GM12891 (cell line): ENCODE results near the gene NASP.

Experiments
- PAX5 ChIP-seq: IDR thresholded peaks from 2 replicates; pipeline ENCODE4 v1.6.1; 2011; ENCODE audit warnings: low read length, moderate library complexity, mild to moderate bottlenecking; ENCODE audit not compliant: insufficient read depth, severe bottlenecking
- POLR2A ChIP-seq: IDR thresholded peaks from 2 replicates; pipeline ENCODE4 v1.6.1; 2011; ENCODE audit warnings: low read depth, low read length, control low read depth
- POLR2AphosphoS5 ChIP-seq: IDR thresholded peaks from 2 replicates; pipeline ENCODE4 v1.6.1; 2011; ENCODE audit warnings: low read depth, low read length, control low read depth
- POU2F2 ChIP-seq: IDR thresholded peaks from 2 replicates; pipeline ENCODE4 v1.6.1; 2011; ENCODE audit warnings: low read depth, mild to moderate bottlenecking, control low read depth, low read length, moderate library complexity
- SPI1 ChIP-seq: IDR thresholded peaks from 2 replicates; pipeline ENCODE4 v1.6.1; 2011; ENCODE audit warnings: low read depth, low read length, control low read depth
- TAF1 ChIP-seq: IDR thresholded peaks from 2 replicates; pipeline ENCODE4 v1.6.1; 2011; ENCODE audit warnings: low read depth, low read length, control low read depth

DNA sequence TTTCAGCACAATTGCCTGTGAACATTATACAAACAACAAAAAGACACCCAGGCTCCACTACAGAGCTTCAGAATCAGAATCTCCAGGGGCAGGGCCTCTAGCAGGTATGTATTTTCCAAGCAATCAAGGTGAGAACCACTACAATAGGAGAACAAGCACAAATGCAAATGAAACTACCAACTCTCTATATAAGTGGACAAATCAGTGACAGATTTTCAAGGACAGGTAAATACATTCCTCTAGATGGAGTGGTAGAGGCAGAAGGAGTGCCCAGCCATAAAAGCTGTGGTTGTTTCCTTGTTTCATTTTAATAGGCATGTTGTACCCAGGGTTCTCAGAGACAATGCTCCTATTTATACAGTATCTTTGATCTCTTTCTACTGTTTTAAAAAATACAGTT is 60.1 kb downstream of the NASP start:
- TF ChIP-seq POLR2A (no peak), POLR2AphosphoS5 (no peak), TAF1 (no peak), SPI1 (no peak), POU2F2 (no peak), PAX5 (no peak)
